Mesothelial cell of epicardium (in vitro differentiated cells): ENCODE data around the gene GLO1. TPM values are rescaled to one million over a fixed set of nuclear protein-coding genes. Genes with fewer than 3 reads are reported as not detected.

Experiments
- DNase-seq, 2 experiments: peaks; one replicate each; pipeline ENCODE4 v3.0.0; 2021; ENCODE audit warnings: low spot score in 2 of 2; ENCODE audit not compliant: unreplicated experiment in 2 of 2
- H3K27ac Mint-ChIP-seq: 2 replicates; pipeline ENCODE4 v1.8.0; 2021; ENCODE audit warnings: mixed read lengths
- H3K27me3 Mint-ChIP-seq: 2 replicates; pipeline ENCODE4 v1.8.0; 2021; ENCODE audit warnings: low read depth, mixed read lengths
- H3K36me3 Mint-ChIP-seq: 2 replicates; pipeline ENCODE4 v1.8.0; 2021; ENCODE audit warnings: mixed read lengths
- H3K4me1 Mint-ChIP-seq: 2 replicates; pipeline ENCODE4 v1.8.0; 2021; ENCODE audit warnings: mixed read lengths
- H3K4me3 Mint-ChIP-seq: 2 replicates; pipeline ENCODE4 v1.8.0; 2021; ENCODE audit warnings: mild to moderate bottlenecking, moderate library complexity, mixed read lengths
- H3K9me3 Mint-ChIP-seq: 2 replicates; pipeline ENCODE4 v1.8.0; 2021; ENCODE audit warnings: mixed read lengths
- CTCF ChIP-seq: fragments of 200-600 bp; sonication (generic); IDR thresholded peaks from one replicate; pipeline ENCODE4 v1.5.0; 2021; ENCODE audit warnings: antibody characterized with exemption; ENCODE audit not compliant: unreplicated experiment
- total RNA-seq: library from RNA; stranded (reverse); gene quantifications from 3 replicates; pipeline ENCODE4 v1.2.1, GENCODE V29; 2021

GLO1 gene
- total RNA-seq, 1 donor from 2014 or later = 86.2 TPM

- H3K9me3 Mint-ChIP-seq = peaks cover 35% of the 10 kb centered on the region
- no peak for TF ChIP-seq CTCF
- DNase-seq = no peak
- no peak overlapping the region for H3K27ac Mint-ChIP-seq
- no peaks in the 10 kb centered on the region for H3K27me3 Mint-ChIP-seq
- no peaks in the 10 kb centered on the region for H3K4me1 Mint-ChIP-seq
- H3K4me3 Mint-ChIP-seq = no peak overlapping the region
- peaks cover 53% of the 10 kb centered on the region for H3K36me3 Mint-ChIP-seq
Measured at GRCh38 chr6:38695227-38695900, 7.6 kb downstream of the GLO1 start.

- Mint-ChIP-seq H3K4me1 (no peaks in the 10 kb centered on the region), H3K9me3 (no peaks in the 10 kb centered on the region), H3K36me3 (peaks cover 5% of the 10 kb centered on the region), H3K27ac (no peak overlapping the region), H3K4me3 (no peak overlapping the region), H3K27me3 (no peaks in the 10 kb centered on the region)
- no peak for TF ChIP-seq CTCF
- no peak for DNase-seq
Measured at GRCh38 chr6:38688579-38689087, 14.3 kb downstream of the GLO1 start.

GRCh38 chr6:38687549-38687948 is 15.4 kb downstream of the GLO1 start:
- Mint-ChIP-seq H3K9me3 (no peaks in the 10 kb centered on the region), H3K36me3 (peaks cover 6% of the 10 kb centered on the region), H3K4me3 (no peak overlapping the region), H3K4me1 (no peaks in the 10 kb centered on the region), H3K27me3 (no peaks in the 10 kb centered on the region), H3K27ac (no peak overlapping the region)
- TF ChIP-seq CTCF = no peak
- no peak for DNase-seq

GRCh38 chr6:38687043-38687353 is 15.9 kb downstream of the GLO1 start:
- no peak overlapping the region for H3K4me3 Mint-ChIP-seq

GRCh38 chr6:38686270-38687042 is 16.5 kb downstream of the GLO1 start:
- no peak overlapping the region for H3K27ac Mint-ChIP-seq
- H3K36me3 Mint-ChIP-seq = peaks cover 12% of the 10 kb centered on the region
- H3K4me3 Mint-ChIP-seq = no peak overlapping the region
- H3K9me3 Mint-ChIP-seq = no peaks in the 10 kb centered on the region
- DNase-seq = no peak
- no peak for TF ChIP-seq CTCF
- no peaks in the 10 kb centered on the region for H3K27me3 Mint-ChIP-seq
- H3K4me1 Mint-ChIP-seq = no peaks in the 10 kb centered on the region

More at GRCh38 chr6:38687043-38687353, 15.9 kb downstream of the GLO1 start:
- H3K36me3 Mint-ChIP-seq = peaks cover 6% of the 10 kb centered on the region
- no peaks in the 10 kb centered on the region for H3K4me1 Mint-ChIP-seq
- no peaks in the 10 kb centered on the region for H3K27me3 Mint-ChIP-seq
- no peaks in the 10 kb centered on the region for H3K9me3 Mint-ChIP-seq
- H3K27ac Mint-ChIP-seq = no peak overlapping the region
- no peak for DNase-seq
- no peak for TF ChIP-seq CTCF
